ENCODE data around the gene KIF3C.

KIF3C gene

DNA sequence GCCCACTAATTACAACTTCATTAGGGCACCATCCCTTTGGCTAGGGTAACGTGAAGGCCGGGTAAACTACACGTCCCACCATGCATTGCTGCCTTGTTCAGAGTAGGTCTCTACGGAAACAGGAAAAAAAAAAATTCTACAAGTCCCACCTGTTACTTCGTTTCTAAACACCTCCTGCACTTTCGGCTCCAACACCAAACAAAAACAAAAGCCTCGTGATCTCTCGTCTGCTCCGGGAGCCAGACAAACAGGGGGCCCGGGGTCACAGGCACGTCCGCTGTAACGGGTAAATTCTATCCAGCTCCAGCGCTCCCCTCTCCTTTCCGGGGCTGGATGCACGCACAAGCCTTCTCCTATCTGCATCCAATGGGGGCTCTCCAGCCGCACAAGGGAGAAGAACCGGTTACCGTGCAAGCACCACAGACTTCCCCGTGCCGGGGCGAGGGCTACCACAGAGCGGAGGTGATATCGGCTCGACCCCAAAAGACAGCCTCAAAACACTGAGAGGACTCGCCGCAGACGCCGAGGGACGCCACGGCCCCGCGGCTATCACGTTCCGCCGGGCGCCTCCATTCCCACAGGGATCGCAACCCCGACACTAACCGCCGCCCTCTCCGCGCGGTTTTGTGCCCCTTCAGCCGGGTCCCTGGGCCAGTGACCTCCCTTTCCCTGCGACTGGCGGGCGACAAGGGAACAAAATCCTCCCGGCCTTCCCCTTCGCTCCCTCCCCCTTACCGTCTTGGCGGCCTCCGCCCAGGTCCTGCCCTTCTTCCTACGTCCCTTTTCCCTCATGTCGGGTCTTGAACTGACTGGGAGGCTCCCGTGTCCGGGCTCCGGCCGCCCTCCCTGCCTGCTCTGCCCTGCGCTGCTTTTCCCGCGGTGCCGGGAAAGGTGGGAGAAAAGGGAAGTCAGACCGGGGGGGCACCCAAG lies 104.6 kb downstream of the KIF3C start:
- peak; percentile 75 for DNase-seq (ENCODE audit: low spot score)

All from left forelimb (tissue), 1 donor.